Measurements from ENCODE around the gene ZNF554. TPM values are rescaled to one million over a fixed set of nuclear protein-coding genes. Genes with fewer than 3 reads are reported as not detected.
A peak's percentile ranks its signal among the peaks of the same experiment; 100 is the strongest.

Gene ZNF554
- 8.6 and 9.0 TPM in 2 replicates for total RNA-seq
- long read RNA-seq, full-length matches to known transcripts = 1 of 2 reads
- long read RNA-seq, partial matches to known transcripts = 1 of 2 reads
- long read RNA-seq, other reads (novel, unspliced or antisense) = 0 of 2 reads

GRCh38 chr19:2819540-2820111, at the start of gene ZNF554:
TSS of gene ZNF554 (plus strand) at chr19:2819868. CDS start at chr19:2820072, 204 bp downstream.
- no peaks in the 10 kb centered on the region for H3K27me3 Mint-ChIP-seq (ENCODE audit: low read depth)
- peak within 1 kb of the TSS; percentile 93 for H3K4me3 Mint-ChIP-seq
- no peaks in the 10 kb centered on the region for H3K9me3 Mint-ChIP-seq
- H3K36me3 Mint-ChIP-seq (ENCODE audit: low read depth) = peaks cover 5% of the 10 kb centered on the region
- TF ChIP-seq CTCF (conservative IDR thresholded peaks at IDR 0.05) = peak; percentile 93
- peak; percentile 100 for DNase-seq (ENCODE audit: low read depth, low spot score)
- H3K4me1 Mint-ChIP-seq = peaks cover 3% of the 10 kb centered on the region
- H3K27ac Mint-ChIP-seq (ENCODE audit: unreplicated experiment) = peak within 1 kb of the TSS; percentile 47

- H3K4me3 Mint-ChIP-seq = no peak overlapping the region
- peaks cover 6% of the 10 kb centered on the region for H3K4me1 Mint-ChIP-seq
- TF ChIP-seq CTCF (conservative IDR thresholded peaks at IDR 0.05) = no peak
- H3K36me3 Mint-ChIP-seq (ENCODE audit: low read depth) = peaks cover 4% of the 10 kb centered on the region
- no peaks in the 10 kb centered on the region for H3K9me3 Mint-ChIP-seq
- DNase-seq (ENCODE audit: low read depth, low spot score) = no peak
- H3K27ac Mint-ChIP-seq (ENCODE audit: unreplicated experiment) = no peak overlapping the region
- H3K27me3 Mint-ChIP-seq (ENCODE audit: low read depth) = no peaks in the 10 kb centered on the region
Measured at GRCh38 chr19:2770055-2771013, 49.3 kb upstream of the ZNF554 start.

DNA sequence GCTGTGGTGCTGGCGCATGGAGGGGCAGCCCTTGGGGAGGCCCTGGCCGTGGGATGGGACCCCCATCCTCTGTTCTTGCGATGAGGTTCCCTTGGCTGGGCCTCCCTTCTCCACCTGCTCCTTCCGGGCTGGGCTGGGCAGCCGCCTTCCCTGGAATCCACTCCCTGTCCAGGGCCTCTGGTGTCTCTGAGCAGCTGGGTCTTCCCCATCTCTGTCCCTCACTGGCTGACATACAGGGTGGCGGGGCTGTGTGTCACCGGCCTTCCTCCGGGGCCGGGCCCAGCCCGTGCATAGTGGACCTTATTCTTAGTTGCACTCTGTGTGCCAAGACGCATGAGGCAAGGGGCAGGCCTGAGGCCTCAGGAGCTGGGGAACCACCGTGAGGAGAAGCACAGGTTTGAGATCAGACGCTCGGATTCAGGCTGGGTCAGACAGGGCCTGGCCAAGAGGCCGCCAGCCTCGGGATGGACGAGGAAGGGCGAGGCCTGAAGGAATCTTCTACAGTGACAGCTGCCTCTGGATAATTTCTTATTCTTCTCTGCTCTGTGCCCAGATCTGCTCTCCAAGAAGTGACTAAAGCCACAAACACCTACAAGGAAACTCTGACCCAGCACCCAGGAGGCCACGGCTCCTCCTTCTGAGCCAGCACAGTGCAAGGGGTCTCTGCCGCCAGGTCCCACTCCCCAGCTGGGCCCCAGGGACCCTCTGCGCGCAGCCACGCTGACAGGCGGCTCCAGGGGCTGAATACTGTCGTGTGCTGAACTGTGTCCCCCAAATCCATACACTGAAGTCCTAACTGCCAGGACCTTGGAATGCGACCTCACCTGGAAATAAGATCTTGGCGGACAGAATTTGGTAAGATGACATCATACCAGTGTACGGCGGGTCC, 47.6 kb upstream of the ZNF554 start:
- DNase-seq (ENCODE audit: low read depth, low spot score) = no peak
- TF ChIP-seq CTCF (conservative IDR thresholded peaks at IDR 0.05) = no peak
- H3K4me1 Mint-ChIP-seq = peaks cover 14% of the 10 kb centered on the region
- H3K27me3 Mint-ChIP-seq (ENCODE audit: low read depth) = no peaks in the 10 kb centered on the region
- H3K9me3 Mint-ChIP-seq = no peaks in the 10 kb centered on the region
- peaks cover 12% of the 10 kb centered on the region for H3K36me3 Mint-ChIP-seq (ENCODE audit: low read depth)
- H3K4me3 Mint-ChIP-seq = no peak overlapping the region
- H3K27ac Mint-ChIP-seq (ENCODE audit: unreplicated experiment) = no peak overlapping the region

GRCh38 chr19:2774083-2774679, 45.5 kb upstream of the ZNF554 start:
- no peaks in the 10 kb centered on the region for H3K9me3 Mint-ChIP-seq
- peak overlapping the region; percentile 36 for H3K27ac Mint-ChIP-seq (ENCODE audit: unreplicated experiment)
- H3K36me3 Mint-ChIP-seq (ENCODE audit: low read depth) = peaks cover 12% of the 10 kb centered on the region
- no peaks in the 10 kb centered on the region for H3K27me3 Mint-ChIP-seq (ENCODE audit: low read depth)
- H3K4me1 Mint-ChIP-seq = peaks cover 14% of the 10 kb centered on the region
- TF ChIP-seq CTCF (conservative IDR thresholded peaks at IDR 0.05) = no peak
- DNase-seq (ENCODE audit: low read depth, low spot score) = no peak
- H3K4me3 Mint-ChIP-seq = no peak overlapping the region
